Measurements from ENCODE around the gene AFMID. TPM values are rescaled to one million over a fixed set of nuclear protein-coding genes. Genes with fewer than 3 reads are reported as not detected.

AFMID gene
- total RNA-seq, 1 experiment from 2014 or later = 22.2 TPM

- no peaks in the 10 kb centered on the region for H3K36me3 Mint-ChIP-seq (ENCODE audit: insufficient read depth, unreplicated experiment)
- H3K9me3 Mint-ChIP-seq (ENCODE audit: unreplicated experiment) = no peaks in the 10 kb centered on the region
- H3K4me3 Mint-ChIP-seq (ENCODE audit: unreplicated experiment) = no peak overlapping the region
- H3K4me1 Mint-ChIP-seq (ENCODE audit: insufficient read depth, unreplicated experiment) = peaks cover 9% of the 10 kb centered on the region
- intact Hi-C loops (cut with micrococcal nuclease) = no loop called here
- no peak for DNase-seq (ENCODE audit: unreplicated experiment)
- H3K27ac Mint-ChIP-seq (ENCODE audit: low read depth, unreplicated experiment) = no peak overlapping the region
- ChIA-PET CTCF (interaction anchor here (0.5 to 1.5 kb wide), 5 partner anchors 12 to 295 kb away, joined by 3 to 4 read pairs (median 3); no protein-coding TSS in a partner anchor), POLR2A (interaction anchor here (0.6 to 1.4 kb wide), 2 partner anchors 22 to 1110 kb away, joined by 3 read pairs; no protein-coding TSS in a partner anchor)
- no peak for TF ChIP-seq CTCF (IDR thresholded peaks at IDR 0.05; ENCODE audit: unreplicated experiment)
- H3K27me3 Mint-ChIP-seq (ENCODE audit: insufficient read depth, unreplicated experiment) = no peaks in the 10 kb centered on the region
- BruUV-seq (replicated peaks) = no TSS peak
Observed at GRCh38 chr17:78163881-78164747, 23.0 kb upstream of the AFMID start.

GRCh38 chr17:78164748-78165607, 22.2 kb upstream of the AFMID start:
- CTCF ChIA-PET = interaction anchor here (0.5 to 1.5 kb wide), 4 partner anchors 11 to 296 kb away, joined by 3 to 4 read pairs (median 4); no protein-coding TSS in a partner anchor
- POLR2A ChIA-PET = interaction anchor here (0.6 to 1.4 kb wide), 2 partner anchors 23 to 1111 kb away, joined by 3 read pairs; no protein-coding TSS in a partner anchor
- H3K4me3 Mint-ChIP-seq (ENCODE audit: unreplicated experiment) = no peak overlapping the region
- H3K9me3 Mint-ChIP-seq (ENCODE audit: unreplicated experiment) = no peaks in the 10 kb centered on the region
- H3K27ac Mint-ChIP-seq (ENCODE audit: low read depth, unreplicated experiment) = no peak overlapping the region
- BruUV-seq (replicated peaks) = no TSS peak
- TF ChIP-seq CTCF (IDR thresholded peaks at IDR 0.05; ENCODE audit: unreplicated experiment) = no peak
- H3K36me3 Mint-ChIP-seq (ENCODE audit: insufficient read depth, unreplicated experiment) = no peaks in the 10 kb centered on the region
- intact Hi-C loops (cut with micrococcal nuclease) = no loop called here
- DNase-seq (ENCODE audit: unreplicated experiment) = no peak
- peaks cover 2% of the 10 kb centered on the region for H3K4me1 Mint-ChIP-seq (ENCODE audit: insufficient read depth, unreplicated experiment)
- H3K27me3 Mint-ChIP-seq (ENCODE audit: insufficient read depth, unreplicated experiment) = no peaks in the 10 kb centered on the region

- intact Hi-C loops (cut with micrococcal nuclease) = no loop called here
- POLR2A ChIA-PET = no interaction called here
Observed at GRCh38 chr17:78166416-78166815, 20.7 kb upstream of the AFMID start.

More at GRCh38 chr17:78166416-78166815, 20.7 kb upstream of the AFMID start:
- H3K4me1 Mint-ChIP-seq (ENCODE audit: insufficient read depth, unreplicated experiment) = no peaks in the 10 kb centered on the region
- DNase-seq (ENCODE audit: unreplicated experiment) = no peak
- CTCF ChIA-PET = interaction anchor here (1.5 kb wide), 1 partner anchor 10 kb away, joined by 6 read pairs; no protein-coding TSS in a partner anchor
- H3K36me3 Mint-ChIP-seq (ENCODE audit: insufficient read depth, unreplicated experiment) = no peaks in the 10 kb centered on the region
- H3K27ac Mint-ChIP-seq (ENCODE audit: low read depth, unreplicated experiment) = no peak overlapping the region
- no peaks in the 10 kb centered on the region for H3K27me3 Mint-ChIP-seq (ENCODE audit: insufficient read depth, unreplicated experiment)
- H3K9me3 Mint-ChIP-seq (ENCODE audit: unreplicated experiment) = no peaks in the 10 kb centered on the region
- TF ChIP-seq CTCF (IDR thresholded peaks at IDR 0.05; ENCODE audit: unreplicated experiment) = no peak
- BruUV-seq (replicated peaks) = no TSS peak
- no peak overlapping the region for H3K4me3 Mint-ChIP-seq (ENCODE audit: unreplicated experiment)
